HepG2 (cell line): ENCODE data around the gene NAT9. TPM values are rescaled to one million over a fixed set of nuclear protein-coding genes. Genes with fewer than 3 reads are reported as not detected.

Source experiments
- DMAP1 ChIP-seq: IDR thresholded peaks from 2 replicates; pipeline ENCODE4 v1.6.1; 2016
- FOSL2 ChIP-seq: sonication (generic); formaldehyde crosslinking; IDR thresholded peaks from 2 replicates; pipeline ENCODE4 v1.4.0; 2020; ENCODE audit warnings: missing genetic modification reagents
- KDM2A ChIP-seq: sonication (generic); formaldehyde crosslinking; IDR thresholded peaks from 2 replicates; pipeline ENCODE4 v1.4.0; 2020; ENCODE audit warnings: low read depth, missing genetic modification reagents, borderline replicate concordance
- PHB2 ChIP-seq: fragments of 450-650 bp; IDR thresholded peaks from 2 replicates; pipeline ENCODE4 v1.6.1; 2018; ENCODE audit not compliant: partially characterized antibody
- RBM39 ChIP-seq: fragments of 200-400 bp; formaldehyde crosslinking; IDR thresholded peaks from one replicate; pipeline ENCODE4 v1.6.1; 2018; ENCODE audit warnings: antibody characterized with exemption, mild to moderate bottlenecking, low read depth, low read length; ENCODE audit not compliant: poor library complexity, severe bottlenecking
- TMF1 ChIP-seq: sonication (generic); formaldehyde crosslinking; IDR thresholded peaks from 2 replicates; pipeline ENCODE4 v1.8.1; 2022; ENCODE audit warnings: low read depth, missing genetic modification reagents
- ZHX2 ChIP-seq, 2 experiments: sonication (generic) in 1 of 2; formaldehyde crosslinking in 1 of 2; IDR thresholded peaks; 2 replicates each; pipeline versions ENCODE4 v1.6.1 to v1.9.0; 2014 to 2022; ENCODE audit warnings: antibody characterized with exemption in 1 of 2, borderline replicate concordance in 1 of 2, inconsistent platforms in 1 of 2, low read depth in 1 of 2, missing genetic modification reagents in 1 of 2
- ZMYM2 ChIP-seq: sonication (generic); formaldehyde crosslinking; IDR thresholded peaks from 2 replicates; pipeline ENCODE4 v1.8.0; 2022; ENCODE audit warnings: mild to moderate bottlenecking, missing genetic modification reagents
- ZNF180 ChIP-seq: sonication (generic); formaldehyde crosslinking; IDR thresholded peaks from 2 replicates; pipeline ENCODE4 v1.4.0; 2020; ENCODE audit warnings: low read depth, missing genetic modification reagents, borderline replicate concordance
- ZNF549 ChIP-seq: sonication (generic); formaldehyde crosslinking; IDR thresholded peaks from 2 replicates; pipeline ENCODE4 v1.5.0; 2020; ENCODE audit warnings: missing genetic modification reagents
- polyA plus RNA-seq, 8 experiments: library from polyadenylated mRNA; depleted of rRNA in 3 of 8; stranded (reverse) in 7 of 8; unstranded in 1 of 8; fragments of >200 nt; fragmentation: Illumina TruSeq in 4 of 8; extraction: Trizol in 4 of 8; gene quantifications; 2 replicates each; pipeline versions ENCODE4 v1.2.1 to v1.2.3, GENCODE V29; 2011 to 2016; ENCODE audit warnings: low read depth in 4 of 8, missing spikeins in 1 of 8, mixed read lengths in 1 of 8; ENCODE audit not compliant: insufficient read depth in 1 of 8
- total RNA-seq, 5 experiments: library from RNA; depleted of rRNA; stranded (reverse); fragments of >200 nt; fragmentation: Illumina TruSeq; extraction: Trizol; gene quantifications; 2 replicates each; pipeline ENCODE4 v1.2.3, GENCODE V29; 2016; ENCODE audit warnings: low read depth in 1 of 5
- TF ChIP-seq, protein P1 (sequence below), 2 experiments: sonication (generic) in 1 of 2; formaldehyde crosslinking in 1 of 2; IDR thresholded peaks; 2 replicates each; pipeline versions ENCODE4 v1.5.1 to v1.6.1; 2011 to 2020; ENCODE audit warnings: borderline replicate concordance in 1 of 2, low read depth in 1 of 2, low read length in 1 of 2, mild to moderate bottlenecking in 1 of 2, missing genetic modification reagents in 1 of 2, moderate library complexity in 1 of 2
- TF ChIP-seq, protein P2 (sequence below): sonication (generic); formaldehyde crosslinking; conservative IDR thresholded peaks from 2 replicates; pipeline ENCODE4 v1.4.0; 2020; ENCODE audit warnings: mild to moderate bottlenecking, missing genetic modification reagents, moderate library complexity
- TF ChIP-seq, protein P3 (sequence below): sonication (generic); formaldehyde crosslinking; IDR thresholded peaks from 2 replicates; pipeline ENCODE4 v1.5.1; 2020; ENCODE audit warnings: missing genetic modification reagents, mild to moderate bottlenecking, borderline replicate concordance

Gene NAT9
- total and polyA plus RNA-seq, 2 of the 13 experiments (the other 11 are each of a cell fraction or from before 2014, with no cell fraction given): 39.7 to 44.2 TPM

DNA sequence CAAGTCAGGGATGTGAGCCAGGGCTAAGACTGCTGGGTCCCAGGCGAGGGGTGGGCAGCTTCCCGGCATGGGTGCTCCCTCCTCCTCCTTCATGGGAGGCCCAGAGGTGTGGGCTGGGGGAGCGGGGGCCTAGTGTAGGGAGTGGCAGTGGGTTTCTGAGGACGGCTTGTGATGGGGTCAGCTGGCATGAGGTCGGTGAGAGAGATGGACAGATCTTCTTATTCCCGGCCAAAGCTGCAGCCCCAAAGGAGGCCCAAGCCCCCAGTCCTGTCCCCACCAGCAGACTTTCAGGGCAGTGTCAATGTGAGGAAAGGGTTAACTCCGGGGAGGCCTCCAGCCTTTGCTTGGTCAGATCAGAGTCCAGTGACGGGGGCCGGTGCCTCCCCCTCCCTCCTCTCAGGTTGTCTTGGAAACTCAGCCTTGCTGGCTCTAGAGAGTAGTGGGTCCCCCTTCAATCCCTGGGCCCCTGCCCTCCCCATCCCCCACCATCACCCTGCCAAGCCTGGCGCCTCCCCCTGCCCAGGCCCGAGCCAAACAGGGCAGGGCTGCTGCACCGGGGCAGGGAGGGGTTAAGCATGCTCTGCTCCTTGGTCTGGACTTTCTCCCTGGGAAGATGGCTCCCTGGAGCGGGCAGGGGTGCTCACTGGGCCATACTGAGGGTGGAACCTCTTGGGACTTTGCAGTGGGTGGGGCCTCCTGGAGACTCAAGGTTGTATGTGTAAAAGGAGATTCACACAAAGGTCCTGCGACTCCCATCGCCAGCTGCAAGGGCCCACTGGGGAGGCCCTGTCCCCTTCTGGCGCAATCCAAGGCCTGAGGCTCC is 12.4 kb downstream of the NAT9 start (continued):
- no peak for TF ChIP-seq RBM39
- TF ChIP-seq ZMYM2: peak; percentile 76; the same call in 1 of the 2 replicates
- no peak for TF ChIP-seq ZNF549 (CRISPR knock-in tag)
- no peak for TF ChIP-seq PHB2
- no peak for TF ChIP-seq ZNF180 (CRISPR knock-in tag)
- TF ChIP-seq FOSL2 (CRISPR knock-in tag): peak; percentile 68
- TF ChIP-seq KDM2A (CRISPR knock-in tag): peak; percentile 56; the same call in 1 of the 2 replicates
- TF ChIP-seq DMAP1 (CRISPR knock-in tag): peak; percentile 72; the same call in 1 of the 2 replicates
- TF ChIP-seq, protein P1, sequence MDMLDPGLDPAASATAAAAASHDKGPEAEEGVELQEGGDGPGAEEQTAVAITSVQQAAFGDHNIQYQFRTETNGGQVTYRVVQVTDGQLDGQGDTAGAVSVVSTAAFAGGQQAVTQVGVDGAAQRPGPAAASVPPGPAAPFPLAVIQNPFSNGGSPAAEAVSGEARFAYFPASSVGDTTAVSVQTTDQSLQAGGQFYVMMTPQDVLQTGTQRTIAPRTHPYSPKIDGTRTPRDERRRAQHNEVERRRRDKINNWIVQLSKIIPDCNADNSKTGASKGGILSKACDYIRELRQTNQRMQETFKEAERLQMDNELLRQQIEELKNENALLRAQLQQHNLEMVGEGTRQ (IDR thresholded peaks at IDR 0.05; ENCODE audit: low read depth, low read length): no peak
- TF ChIP-seq, protein P1 (CRISPR knock-in tag; IDR thresholded peaks at IDR 0.05; ENCODE audit: borderline replicate concordance): no peak
- TF ChIP-seq TMF1: no peak
- peak; percentile 47; the same call in 1 of the 2 replicates for TF ChIP-seq ZHX2 (IDR thresholded peaks at IDR 0.05; ENCODE audit: low read depth)
- TF ChIP-seq ZHX2 (CRISPR knock-in tag; IDR thresholded peaks at IDR 0.05; ENCODE audit: borderline replicate concordance): no peak
- TF ChIP-seq, protein P2, sequence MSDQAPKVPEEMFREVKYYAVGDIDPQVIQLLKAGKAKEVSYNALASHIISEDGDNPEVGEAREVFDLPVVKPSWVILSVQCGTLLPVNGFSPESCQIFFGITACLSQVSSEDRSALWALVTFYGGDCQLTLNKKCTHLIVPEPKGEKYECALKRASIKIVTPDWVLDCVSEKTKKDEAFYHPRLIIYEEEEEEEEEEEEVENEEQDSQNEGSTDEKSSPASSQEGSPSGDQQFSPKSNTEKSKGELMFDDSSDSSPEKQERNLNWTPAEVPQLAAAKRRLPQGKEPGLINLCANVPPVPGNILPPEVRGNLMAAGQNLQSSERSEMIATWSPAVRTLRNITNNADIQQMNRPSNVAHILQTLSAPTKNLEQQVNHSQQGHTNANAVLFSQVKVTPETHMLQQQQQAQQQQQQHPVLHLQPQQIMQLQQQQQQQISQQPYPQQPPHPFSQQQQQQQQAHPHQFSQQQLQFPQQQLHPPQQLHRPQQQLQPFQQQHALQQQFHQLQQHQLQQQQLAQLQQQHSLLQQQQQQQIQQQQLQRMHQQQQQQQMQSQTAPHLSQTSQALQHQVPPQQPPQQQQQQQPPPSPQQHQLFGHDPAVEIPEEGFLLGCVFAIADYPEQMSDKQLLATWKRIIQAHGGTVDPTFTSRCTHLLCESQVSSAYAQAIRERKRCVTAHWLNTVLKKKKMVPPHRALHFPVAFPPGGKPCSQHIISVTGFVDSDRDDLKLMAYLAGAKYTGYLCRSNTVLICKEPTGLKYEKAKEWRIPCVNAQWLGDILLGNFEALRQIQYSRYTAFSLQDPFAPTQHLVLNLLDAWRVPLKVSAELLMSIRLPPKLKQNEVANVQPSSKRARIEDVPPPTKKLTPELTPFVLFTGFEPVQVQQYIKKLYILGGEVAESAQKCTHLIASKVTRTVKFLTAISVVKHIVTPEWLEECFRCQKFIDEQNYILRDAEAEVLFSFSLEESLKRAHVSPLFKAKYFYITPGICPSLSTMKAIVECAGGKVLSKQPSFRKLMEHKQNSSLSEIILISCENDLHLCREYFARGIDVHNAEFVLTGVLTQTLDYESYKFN (CRISPR knock-in tag): peak; percentile 100
- TF ChIP-seq, protein P3, sequence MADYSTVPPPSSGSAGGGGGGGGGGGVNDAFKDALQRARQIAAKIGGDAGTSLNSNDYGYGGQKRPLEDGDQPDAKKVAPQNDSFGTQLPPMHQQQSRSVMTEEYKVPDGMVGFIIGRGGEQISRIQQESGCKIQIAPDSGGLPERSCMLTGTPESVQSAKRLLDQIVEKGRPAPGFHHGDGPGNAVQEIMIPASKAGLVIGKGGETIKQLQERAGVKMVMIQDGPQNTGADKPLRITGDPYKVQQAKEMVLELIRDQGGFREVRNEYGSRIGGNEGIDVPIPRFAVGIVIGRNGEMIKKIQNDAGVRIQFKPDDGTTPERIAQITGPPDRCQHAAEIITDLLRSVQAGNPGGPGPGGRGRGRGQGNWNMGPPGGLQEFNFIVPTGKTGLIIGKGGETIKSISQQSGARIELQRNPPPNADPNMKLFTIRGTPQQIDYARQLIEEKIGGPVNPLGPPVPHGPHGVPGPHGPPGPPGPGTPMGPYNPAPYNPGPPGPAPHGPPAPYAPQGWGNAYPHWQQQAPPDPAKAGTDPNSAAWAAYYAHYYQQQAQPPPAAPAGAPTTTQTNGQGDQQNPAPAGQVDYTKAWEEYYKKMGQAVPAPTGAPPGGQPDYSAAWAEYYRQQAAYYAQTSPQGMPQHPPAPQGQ: no peak
